ENCODE results near the gene APOL5.

APOL5 gene

GRCh38 chr22:35754761-35755160, 37.1 kb downstream of the APOL5 start:
- TF ChIP-seq, protein P1, sequence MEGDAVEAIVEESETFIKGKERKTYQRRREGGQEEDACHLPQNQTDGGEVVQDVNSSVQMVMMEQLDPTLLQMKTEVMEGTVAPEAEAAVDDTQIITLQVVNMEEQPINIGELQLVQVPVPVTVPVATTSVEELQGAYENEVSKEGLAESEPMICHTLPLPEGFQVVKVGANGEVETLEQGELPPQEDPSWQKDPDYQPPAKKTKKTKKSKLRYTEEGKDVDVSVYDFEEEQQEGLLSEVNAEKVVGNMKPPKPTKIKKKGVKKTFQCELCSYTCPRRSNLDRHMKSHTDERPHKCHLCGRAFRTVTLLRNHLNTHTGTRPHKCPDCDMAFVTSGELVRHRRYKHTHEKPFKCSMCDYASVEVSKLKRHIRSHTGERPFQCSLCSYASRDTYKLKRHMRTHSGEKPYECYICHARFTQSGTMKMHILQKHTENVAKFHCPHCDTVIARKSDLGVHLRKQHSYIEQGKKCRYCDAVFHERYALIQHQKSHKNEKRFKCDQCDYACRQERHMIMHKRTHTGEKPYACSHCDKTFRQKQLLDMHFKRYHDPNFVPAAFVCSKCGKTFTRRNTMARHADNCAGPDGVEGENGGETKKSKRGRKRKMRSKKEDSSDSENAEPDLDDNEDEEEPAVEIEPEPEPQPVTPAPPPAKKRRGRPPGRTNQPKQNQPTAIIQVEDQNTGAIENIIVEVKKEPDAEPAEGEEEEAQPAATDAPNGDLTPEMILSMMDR (IDR thresholded peaks at IDR 0.05; ENCODE audit: borderline replicate concordance, control extremely low read depth, extremely low read depth, insufficient read depth, missing control alignments) = no peak
- in situ Hi-C loops (cut with MboI; ENCODE audit: low sequenced_read_pairs, unreplicated experiment) = no loop called here
- no peak for DNase-seq (ENCODE audit: low spot score)

DNA sequence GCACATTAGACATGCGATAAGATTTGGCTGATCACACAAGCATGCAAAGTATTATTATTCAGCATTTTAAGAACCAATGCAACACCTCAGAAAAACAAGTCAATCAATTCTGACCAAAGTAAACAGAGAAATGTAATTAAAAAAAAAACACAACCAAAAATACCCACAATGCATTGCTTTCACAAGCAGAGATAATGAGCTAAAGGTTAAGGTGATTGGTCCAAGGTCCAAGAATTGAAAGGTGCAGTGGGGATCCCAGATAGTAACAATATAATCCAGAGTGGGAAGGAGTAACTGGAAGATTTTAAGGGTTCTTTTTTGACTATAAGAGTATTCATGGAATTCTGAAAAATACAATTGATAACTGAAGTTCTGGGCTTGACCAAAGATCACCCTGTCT, 39.0 kb downstream of the APOL5 start:
- in situ Hi-C loops (cut with MboI; ENCODE audit: low sequenced_read_pairs, unreplicated experiment) = no loop called here
- DNase-seq (ENCODE audit: low spot score) = no peak
- TF ChIP-seq, protein P1 (IDR thresholded peaks at IDR 0.05; ENCODE audit: borderline replicate concordance, control extremely low read depth, extremely low read depth, insufficient read depth, missing control alignments) = no peak

DNA sequence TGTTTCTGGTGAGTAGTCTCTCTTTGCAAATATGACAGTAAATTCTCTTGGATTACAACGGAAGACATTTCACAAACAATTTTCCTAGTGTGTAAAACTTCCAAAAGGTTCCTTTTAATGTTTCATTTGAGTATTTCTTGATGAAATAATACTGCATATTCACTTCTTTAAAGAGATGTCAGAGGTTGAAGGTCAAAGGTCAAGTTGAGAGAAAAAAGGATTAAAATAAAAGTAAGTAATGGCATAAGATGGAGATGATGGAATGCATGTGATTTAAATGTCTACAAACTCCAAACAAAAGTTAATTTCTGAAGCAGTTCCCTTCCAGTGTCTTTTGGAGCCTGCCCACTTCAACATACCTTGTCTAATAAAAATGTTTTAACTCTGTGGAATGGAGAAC, 40.7 kb downstream of the APOL5 start:
- in situ Hi-C loops (cut with MboI; ENCODE audit: low sequenced_read_pairs, unreplicated experiment) = no loop called here
- DNase-seq (ENCODE audit: low spot score) = no peak
- TF ChIP-seq, protein P1 (IDR thresholded peaks at IDR 0.05; ENCODE audit: borderline replicate concordance, control extremely low read depth, extremely low read depth, insufficient read depth, missing control alignments) = no peak

GRCh38 chr22:35761037-35761436, 43.4 kb downstream of the APOL5 start:
- no peak for DNase-seq (ENCODE audit: low spot score)
- TF ChIP-seq, protein P1 (IDR thresholded peaks at IDR 0.05; ENCODE audit: borderline replicate concordance, control extremely low read depth, extremely low read depth, insufficient read depth, missing control alignments) = no peak
- in situ Hi-C loops (cut with MboI; ENCODE audit: low sequenced_read_pairs, unreplicated experiment) = no loop called here

DNA sequence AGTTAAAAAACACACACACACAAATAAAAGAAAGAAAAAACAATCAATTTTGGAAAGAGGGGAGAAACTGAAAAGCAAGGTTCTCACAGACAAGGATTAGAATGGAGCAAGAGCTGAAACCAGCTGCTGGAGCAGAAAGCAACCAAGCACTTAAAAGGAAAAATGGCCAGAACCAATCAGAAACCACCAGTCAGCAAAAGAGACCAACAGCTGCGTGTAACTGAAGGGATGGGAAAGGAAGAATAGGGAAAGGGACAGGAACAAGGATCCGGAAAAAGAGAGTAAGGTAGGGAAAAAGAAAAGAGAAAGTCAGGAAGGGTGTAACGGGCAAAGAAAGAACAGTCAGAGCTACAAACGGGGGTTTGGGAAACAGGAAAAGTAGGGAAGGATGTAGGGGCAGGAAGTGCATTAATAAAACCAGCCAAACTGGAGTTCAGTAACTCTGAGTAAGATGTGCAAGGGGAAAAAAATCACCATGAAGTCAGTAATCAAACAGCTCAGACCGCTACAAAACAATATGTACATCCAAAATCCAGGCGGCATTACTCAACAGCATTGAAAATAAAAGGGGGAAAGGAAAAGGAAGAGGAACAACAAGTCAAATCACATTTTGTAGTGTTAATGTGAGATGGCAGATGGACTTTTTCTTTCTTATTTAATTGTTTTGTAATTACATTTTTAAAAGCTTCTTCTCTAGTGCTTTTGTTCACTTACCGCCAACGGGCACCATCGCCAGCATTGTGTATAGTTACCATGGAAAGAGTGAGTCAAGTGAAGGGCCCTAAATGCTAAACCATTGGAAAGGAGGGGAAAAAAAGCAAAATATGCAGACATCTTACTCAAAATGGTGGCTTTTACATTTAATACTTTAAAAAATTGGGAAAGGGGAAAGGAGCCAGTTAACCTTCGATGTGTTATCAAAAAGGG, 49.2 kb downstream of the APOL5 start:
- TF ChIP-seq, protein P1 (IDR thresholded peaks at IDR 0.05; ENCODE audit: borderline replicate concordance, control extremely low read depth, extremely low read depth, insufficient read depth, missing control alignments) = no peak
- DNase-seq (ENCODE audit: low spot score) = no peak
- in situ Hi-C loops (cut with MboI; ENCODE audit: low sequenced_read_pairs, unreplicated experiment) = no loop called here

DNA sequence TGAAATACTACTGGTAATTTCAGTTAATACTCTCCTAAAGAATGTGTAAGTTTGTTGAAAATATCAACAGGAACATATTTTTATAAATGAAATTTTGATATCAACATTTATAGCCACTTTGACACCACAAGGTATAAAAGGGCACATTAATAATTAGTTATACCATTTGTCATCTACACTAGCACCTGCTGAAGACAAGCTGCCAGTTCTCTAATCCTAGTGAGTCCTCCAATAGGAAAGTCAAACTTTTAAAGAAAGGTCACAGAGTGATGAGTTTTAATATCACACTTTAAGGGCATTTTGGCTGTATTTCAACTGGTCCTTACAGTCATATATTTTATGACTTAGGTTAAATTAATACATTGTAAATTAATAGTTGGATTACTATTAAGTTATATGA, 52.3 kb downstream of the APOL5 start:
- in situ Hi-C loops (cut with MboI; ENCODE audit: low sequenced_read_pairs, unreplicated experiment) = no loop called here

More for the DNA sequence above, 52.3 kb downstream of the APOL5 start:
- TF ChIP-seq, protein P1 (IDR thresholded peaks at IDR 0.05; ENCODE audit: borderline replicate concordance, control extremely low read depth, extremely low read depth, insufficient read depth, missing control alignments) = no peak
- no peak for DNase-seq (ENCODE audit: low spot score)
